ENCODE measurements around the gene BBS9.

The BBS9 gene

GRCh38 chr7:33392148-33392547 is 262.8 kb downstream of the BBS9 start:
- DNase-seq (ENCODE audit: insufficient read length) (no peak), FAIRE-seq (no peak)
- TF ChIP-seq TAF1 (IDR thresholded peaks at IDR 0.05; ENCODE audit: borderline replicate concordance, low read depth, low read length) (no peak), POLR2A (IDR thresholded peaks at IDR 0.05; ENCODE audit: low read depth, low read length) (no peak), POLR2AphosphoS5 (IDR thresholded peaks at IDR 0.05; ENCODE audit: low read depth, low read length) (no peak)

- DNase-seq (ENCODE audit: insufficient read length), result no peak
- TF ChIP-seq POLR2AphosphoS5 (IDR thresholded peaks at IDR 0.05; ENCODE audit: low read depth, low read length) (no peak), POLR2A (IDR thresholded peaks at IDR 0.05; ENCODE audit: low read depth, low read length) (no peak), TAF1 (IDR thresholded peaks at IDR 0.05; ENCODE audit: borderline replicate concordance, low read depth, low read length) (no peak)
- no peak for FAIRE-seq
These were observed 264.4 kb downstream of the BBS9 start for GRCh38 chr7:33393770-33394169.

- no peak for FAIRE-seq
- TF ChIP-seq TAF1 (IDR thresholded peaks at IDR 0.05; ENCODE audit: borderline replicate concordance, low read depth, low read length) (no peak), POLR2AphosphoS5 (IDR thresholded peaks at IDR 0.05; ENCODE audit: low read depth, low read length) (no peak), POLR2A (IDR thresholded peaks at IDR 0.05; ENCODE audit: low read depth, low read length) (no peak)
These were observed 266.0 kb downstream of the BBS9 start for GRCh38 chr7:33395340-33395739.

GRCh38 chr7:33399528-33400213 is 270.3 kb downstream of the BBS9 start:
- FAIRE-seq, result no peak
- DNase-seq (ENCODE audit: insufficient read length), result no peak
- TF ChIP-seq POLR2A (IDR thresholded peaks at IDR 0.05; ENCODE audit: low read depth, low read length), result no peak
- no peak for TF ChIP-seq POLR2AphosphoS5 (IDR thresholded peaks at IDR 0.05; ENCODE audit: low read depth, low read length)
- TF ChIP-seq TAF1 (IDR thresholded peaks at IDR 0.05; ENCODE audit: borderline replicate concordance, low read depth, low read length), result no peak

More at GRCh38 chr7:33395340-33395739, 266.0 kb downstream of the BBS9 start:
- DNase-seq (ENCODE audit: insufficient read length), result no peak

GRCh38 chr7:33400214-33400538 is 270.8 kb downstream of the BBS9 start:
- FAIRE-seq (no peak), DNase-seq (ENCODE audit: insufficient read length) (no peak)
- TF ChIP-seq POLR2A (IDR thresholded peaks at IDR 0.05; ENCODE audit: low read depth, low read length), result no peak
- TF ChIP-seq POLR2AphosphoS5 (IDR thresholded peaks at IDR 0.05; ENCODE audit: low read depth, low read length), result no peak
- TF ChIP-seq TAF1 (IDR thresholded peaks at IDR 0.05; ENCODE audit: borderline replicate concordance, low read depth, low read length), result no peak

- DNase-seq (ENCODE audit: insufficient read length) (no peak), FAIRE-seq (no peak)
- TF ChIP-seq POLR2A (IDR thresholded peaks at IDR 0.05; ENCODE audit: low read depth, low read length) (no peak), TAF1 (IDR thresholded peaks at IDR 0.05; ENCODE audit: borderline replicate concordance, low read depth, low read length) (no peak), POLR2AphosphoS5 (IDR thresholded peaks at IDR 0.05; ENCODE audit: low read depth, low read length) (no peak)
These were observed 280.9 kb downstream of the BBS9 start for GRCh38 chr7:33410266-33410665.

- DNase-seq (ENCODE audit: insufficient read length) (no peak), FAIRE-seq (no peak)
- TF ChIP-seq POLR2A (IDR thresholded peaks at IDR 0.05; ENCODE audit: low read depth, low read length), result no peak
- TF ChIP-seq POLR2AphosphoS5 (IDR thresholded peaks at IDR 0.05; ENCODE audit: low read depth, low read length), result no peak
- TF ChIP-seq TAF1 (IDR thresholded peaks at IDR 0.05; ENCODE audit: borderline replicate concordance, low read depth, low read length), result no peak
These were observed 281.7 kb downstream of the BBS9 start for GRCh38 chr7:33411020-33411419.

GRCh38 chr7:33412331-33412730 is 283.0 kb downstream of the BBS9 start:
- TF ChIP-seq TAF1 (IDR thresholded peaks at IDR 0.05; ENCODE audit: borderline replicate concordance, low read depth, low read length) (no peak), POLR2AphosphoS5 (IDR thresholded peaks at IDR 0.05; ENCODE audit: low read depth, low read length) (no peak), POLR2A (IDR thresholded peaks at IDR 0.05; ENCODE audit: low read depth, low read length) (no peak)
- no peak for DNase-seq (ENCODE audit: insufficient read length)
- FAIRE-seq, result no peak

- FAIRE-seq (no peak), DNase-seq (ENCODE audit: insufficient read length) (no peak)
- no peak for TF ChIP-seq POLR2AphosphoS5 (IDR thresholded peaks at IDR 0.05; ENCODE audit: low read depth, low read length)
- no peak for TF ChIP-seq POLR2A (IDR thresholded peaks at IDR 0.05; ENCODE audit: low read depth, low read length)
These were observed 288.9 kb downstream of the BBS9 start for GRCh38 chr7:33418251-33418701.

GRCh38 chr7:33420311-33420940 is 291.1 kb downstream of the BBS9 start:
- no peak for TF ChIP-seq POLR2AphosphoS5 (IDR thresholded peaks at IDR 0.05; ENCODE audit: low read depth, low read length)
- no peak for TF ChIP-seq POLR2A (IDR thresholded peaks at IDR 0.05; ENCODE audit: low read depth, low read length)
- no peak for TF ChIP-seq TAF1 (IDR thresholded peaks at IDR 0.05; ENCODE audit: borderline replicate concordance, low read depth, low read length)
- FAIRE-seq (no peak), DNase-seq (ENCODE audit: insufficient read length) (no peak)

GRCh38 chr7:33421429-33421828 is 292.1 kb downstream of the BBS9 start:
- DNase-seq (ENCODE audit: insufficient read length) (no peak), FAIRE-seq (no peak)
- TF ChIP-seq POLR2A (IDR thresholded peaks at IDR 0.05; ENCODE audit: low read depth, low read length) (no peak), POLR2AphosphoS5 (IDR thresholded peaks at IDR 0.05; ENCODE audit: low read depth, low read length) (no peak), TAF1 (IDR thresholded peaks at IDR 0.05; ENCODE audit: borderline replicate concordance, low read depth, low read length) (no peak)

GRCh38 chr7:33422141-33422540 is 292.8 kb downstream of the BBS9 start:
- DNase-seq (ENCODE audit: insufficient read length), result no peak
- FAIRE-seq, result no peak
- no peak for TF ChIP-seq TAF1 (IDR thresholded peaks at IDR 0.05; ENCODE audit: borderline replicate concordance, low read depth, low read length)
- no peak for TF ChIP-seq POLR2AphosphoS5 (IDR thresholded peaks at IDR 0.05; ENCODE audit: low read depth, low read length)
- TF ChIP-seq POLR2A (IDR thresholded peaks at IDR 0.05; ENCODE audit: low read depth, low read length), result no peak

Measured in GM12892 (cell line).